Fibroblast of mammary gland (primary cell): Measurements from ENCODE around the gene TRAF3IP1.
"Not testable (repeated sequence)": the region's sequence is repeated elsewhere in the genome, so short reads cannot be mapped to it uniquely, and the experiment has no call there.

ENCODE experiments used
- DNase-seq: peaks from one replicate; pipeline ENCODE4 v3.0.0-alpha.2; 2010; ENCODE audit warnings: low read depth
- H3K4me3 ChIP-seq: 2 replicates; pipeline ENCODE4 v1.5.1; 2011; ENCODE audit warnings: low read depth, mild to moderate bottlenecking, low read length, moderate library complexity; ENCODE audit not compliant: control insufficient read depth
- CTCF ChIP-seq: conservative IDR thresholded peaks from 2 replicates; pipeline ENCODE4 v1.5.1; 2011; ENCODE audit warnings: low read depth, low read length, inconsistent platforms; ENCODE audit not compliant: control insufficient read depth, insufficient read depth

Gene TRAF3IP1

GRCh38 chr2:238401551-238401950 is 81.2 kb downstream of the TRAF3IP1 start:
- H3K4me3 ChIP-seq, result no peak overlapping the region
- TF ChIP-seq CTCF, result no peak
- DNase-seq, result no peak

- DNase-seq, result no peak
- no peak overlapping the region for H3K4me3 ChIP-seq
- TF ChIP-seq CTCF, result no peak
Measured at GRCh38 chr2:238403632-238404405, 83.5 kb downstream of the TRAF3IP1 start.

GRCh38 chr2:238404406-238405216 is 84.3 kb downstream of the TRAF3IP1 start:
- no peak overlapping the region for H3K4me3 ChIP-seq
- no peak for TF ChIP-seq CTCF
- no peak for DNase-seq

GRCh38 chr2:238405217-238405555 is 84.9 kb downstream of the TRAF3IP1 start:
- H3K4me3 ChIP-seq, DNase-seq: not testable (repeated sequence)

GRCh38 chr2:238406221-238406997 is 86.1 kb downstream of the TRAF3IP1 start:
- TF ChIP-seq CTCF, result no peak
- no peak for DNase-seq
- no peak overlapping the region for H3K4me3 ChIP-seq

GRCh38 chr2:238406998-238407285 is 86.6 kb downstream of the TRAF3IP1 start:
- H3K4me3 ChIP-seq, result no peak overlapping the region
- no peak for DNase-seq
- no peak for TF ChIP-seq CTCF

- no peak for TF ChIP-seq CTCF
- no peak overlapping the region for H3K4me3 ChIP-seq
- DNase-seq, result no peak
Measured at GRCh38 chr2:238407566-238407965, 87.2 kb downstream of the TRAF3IP1 start.
